Measurements from ENCODE around the gene EGFL7.

The EGFL7 gene

DNA sequence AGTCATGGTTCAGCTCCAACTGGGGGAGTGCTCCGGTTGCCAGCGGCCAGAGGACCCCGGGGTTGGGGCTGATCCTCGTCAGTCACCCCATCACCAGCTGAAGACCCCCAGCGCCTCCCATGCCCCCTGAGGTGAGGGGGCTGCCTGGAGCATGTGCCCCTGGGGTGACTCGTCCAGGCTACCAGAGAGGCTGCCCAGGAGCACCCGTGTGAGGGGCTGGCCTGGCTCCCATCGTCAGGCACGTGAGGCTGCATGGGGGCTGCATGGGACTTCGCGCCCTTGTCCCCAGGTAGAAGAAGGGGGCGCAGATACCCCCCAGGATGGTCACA lies 46.4 kb upstream of the EGFL7 start:
- Histone ChIP-seq H3K4me1 (ENCODE audit: control insufficient read depth, low read depth, low read length) (no peaks in the 10 kb centered on the region), H3K4me3 (ENCODE audit: low read length) (no peak overlapping the region), H2AK5ac (ENCODE audit: low read length) (no peak overlapping the region), H3K9ac (ENCODE audit: low read length) (no peak overlapping the region), H2BK5ac (ENCODE audit: low read length) (no peak overlapping the region), H3K18ac (ENCODE audit: low read length) (no peak overlapping the region), H2BK15ac (replicated peaks; ENCODE audit: low read depth) (no peak overlapping the region), H3K27ac (ENCODE audit: low read depth, low read length) (no peak overlapping the region), H3K79me1 (ENCODE audit: low read length) (no peaks in the 10 kb centered on the region), H3K4me2 (ENCODE audit: low read length) (no peak overlapping the region), H4K8ac (ENCODE audit: low read depth, low read length) (no peak overlapping the region), H4K5ac (ENCODE audit: low read length) (no peak overlapping the region), H3K79me2 (ENCODE audit: control insufficient read depth, insufficient read depth, low read length) (no peaks in the 10 kb centered on the region), H3K36me3 (ENCODE audit: control insufficient read depth, insufficient read depth, low read length) (no peaks in the 10 kb centered on the region), H2BK120ac (ENCODE audit: low read depth, low read length) (no peak overlapping the region), H3K4ac (ENCODE audit: low read depth, low read length) (no peak overlapping the region), H3K27me3 (ENCODE audit: insufficient read depth, low read length, poor library complexity) (no peaks in the 10 kb centered on the region), H3K23ac (ENCODE audit: low read length) (no peak overlapping the region), H3K56ac (ENCODE audit: low read length) (no peak overlapping the region)
- no CpG with 5 or more reads among the region's 12 CpGs for WGBS (ENCODE audit: extremely low coverage, insufficient coverage, low lambda C conversion rate)
- DNase-seq: no peak

DNA sequence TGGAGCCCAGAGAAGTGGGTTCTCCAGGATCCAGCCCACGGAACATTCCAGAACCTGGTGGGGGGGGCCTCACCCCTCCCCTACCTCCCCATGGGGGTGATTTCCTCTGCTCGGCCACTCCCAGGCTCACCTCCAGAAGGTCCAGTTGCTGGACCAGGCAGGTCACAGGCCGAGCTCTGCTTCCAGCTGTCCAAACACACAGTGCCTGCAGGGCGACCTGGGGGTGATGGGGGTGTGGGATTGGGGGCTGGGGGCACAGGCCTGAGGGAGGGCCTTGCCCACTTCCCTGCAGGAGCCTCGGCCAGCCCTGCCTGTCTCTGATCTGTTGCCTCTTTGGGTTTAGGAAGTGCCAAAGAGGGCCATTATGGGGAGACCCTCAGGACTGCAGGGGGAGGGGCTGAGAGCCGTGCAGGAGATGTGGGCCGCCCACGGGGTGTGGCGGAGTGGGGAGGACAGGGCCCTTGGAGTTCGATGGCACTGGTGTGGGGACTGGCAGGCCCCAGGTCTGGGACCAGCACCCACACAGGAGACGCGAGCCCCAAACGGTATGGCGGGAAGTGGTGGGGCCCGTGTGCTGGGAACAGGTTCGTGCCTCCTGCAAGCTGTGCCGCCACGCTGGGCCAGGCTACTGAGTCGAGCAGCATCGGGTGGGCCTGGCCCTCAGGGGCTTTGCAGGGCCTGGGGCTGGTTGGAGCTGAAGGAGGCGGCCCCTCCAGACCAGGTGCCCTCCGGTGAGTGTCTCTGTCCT lies 45.6 kb upstream of the EGFL7 start:
- H3K23ac ChIP-seq (ENCODE audit: low read length): no peak overlapping the region
- H2BK120ac ChIP-seq (ENCODE audit: low read depth, low read length): no peak overlapping the region
- H2BK5ac ChIP-seq (ENCODE audit: low read length): no peak overlapping the region
- H3K9ac ChIP-seq (ENCODE audit: low read length): no peak overlapping the region
- no peak overlapping the region for H3K4me3 ChIP-seq (ENCODE audit: low read length)
- H3K4ac ChIP-seq (ENCODE audit: low read depth, low read length): no peak overlapping the region
- no peaks in the 10 kb centered on the region for H3K36me3 ChIP-seq (ENCODE audit: control insufficient read depth, insufficient read depth, low read length)
- H3K27ac ChIP-seq (ENCODE audit: low read depth, low read length): no peak overlapping the region
- H2AK5ac ChIP-seq (ENCODE audit: low read length): no peak overlapping the region
- no peak overlapping the region for H2BK15ac ChIP-seq (replicated peaks; ENCODE audit: low read depth)
- no peak overlapping the region for H4K8ac ChIP-seq (ENCODE audit: low read depth, low read length)
- H3K4me1 ChIP-seq (ENCODE audit: control insufficient read depth, low read depth, low read length): no peaks in the 10 kb centered on the region
- H3K18ac ChIP-seq (ENCODE audit: low read length): no peak overlapping the region
- DNase-seq: no peak
- no peak overlapping the region for H3K56ac ChIP-seq (ENCODE audit: low read length)
- H3K79me1 ChIP-seq (ENCODE audit: low read length): no peaks in the 10 kb centered on the region
- H4K5ac ChIP-seq (ENCODE audit: low read length): no peak overlapping the region
- no CpG with 5 or more reads among the region's 22 CpGs for WGBS (ENCODE audit: extremely low coverage, insufficient coverage, low lambda C conversion rate)
- no peak overlapping the region for H3K4me2 ChIP-seq (ENCODE audit: low read length)
- no peaks in the 10 kb centered on the region for H3K79me2 ChIP-seq (ENCODE audit: control insufficient read depth, insufficient read depth, low read length)
- no peaks in the 10 kb centered on the region for H3K27me3 ChIP-seq (ENCODE audit: insufficient read depth, low read length, poor library complexity)

DNA sequence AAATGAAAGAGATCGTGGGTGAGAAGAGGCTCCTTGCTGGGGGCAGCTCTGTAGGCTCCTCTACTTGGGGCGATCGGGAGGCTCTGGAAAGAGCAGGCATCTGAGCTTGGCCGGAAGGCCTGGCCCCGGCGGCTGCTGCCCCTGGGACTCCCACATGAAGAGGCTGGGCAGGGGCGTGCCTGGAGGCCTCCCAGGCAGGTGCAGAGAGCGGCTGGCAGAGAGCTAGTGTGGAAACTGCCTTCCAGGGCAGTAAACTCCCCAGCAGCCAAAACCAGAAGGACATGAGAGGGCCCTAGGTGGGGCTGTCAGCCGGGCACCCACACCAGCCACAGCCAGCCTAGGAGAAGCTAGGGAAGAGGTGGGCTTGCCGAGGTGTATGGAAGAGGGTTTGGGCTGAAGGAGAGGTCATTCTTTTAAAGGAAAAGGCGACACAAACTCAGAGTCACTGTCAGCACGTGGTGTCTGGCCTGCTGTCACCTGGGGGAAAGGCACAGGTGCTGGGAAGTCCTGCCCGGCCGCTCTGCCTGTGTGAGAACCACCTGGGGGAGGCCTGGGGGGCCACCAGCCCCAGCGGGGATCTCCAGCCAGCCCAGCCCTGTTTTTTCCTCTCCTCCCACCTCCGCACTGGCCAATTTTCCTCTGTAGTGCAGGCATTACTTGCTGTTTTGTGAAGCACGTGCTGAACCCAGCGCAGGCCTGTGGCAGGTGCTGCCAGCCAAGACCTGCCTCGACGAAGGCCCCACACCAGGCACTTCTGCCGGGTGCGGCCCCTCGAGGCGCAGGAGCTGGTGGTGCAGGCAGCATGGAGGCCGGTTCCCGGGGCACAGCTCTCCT lies 44.8 kb upstream of the EGFL7 start:
- Histone ChIP-seq H3K27ac (ENCODE audit: low read depth, low read length) (no peak overlapping the region), H3K4me2 (ENCODE audit: low read length) (no peak overlapping the region), H3K18ac (ENCODE audit: low read length) (no peak overlapping the region), H2BK15ac (replicated peaks; ENCODE audit: low read depth) (no peak overlapping the region), H2BK5ac (ENCODE audit: low read length) (no peak overlapping the region), H3K4me1 (ENCODE audit: control insufficient read depth, low read depth, low read length) (no peaks in the 10 kb centered on the region), H4K5ac (ENCODE audit: low read length) (no peak overlapping the region), H3K23ac (ENCODE audit: low read length) (no peak overlapping the region), H3K4ac (ENCODE audit: low read depth, low read length) (no peak overlapping the region), H3K36me3 (ENCODE audit: control insufficient read depth, insufficient read depth, low read length) (no peaks in the 10 kb centered on the region), H2AK5ac (ENCODE audit: low read length) (no peak overlapping the region), H2BK120ac (ENCODE audit: low read depth, low read length) (no peak overlapping the region), H3K79me1 (ENCODE audit: low read length) (no peaks in the 10 kb centered on the region), H3K27me3 (ENCODE audit: insufficient read depth, low read length, poor library complexity) (no peaks in the 10 kb centered on the region), H3K56ac (ENCODE audit: low read length) (no peak overlapping the region), H4K8ac (ENCODE audit: low read depth, low read length) (no peak overlapping the region), H3K4me3 (ENCODE audit: low read length) (no peak overlapping the region), H3K9ac (ENCODE audit: low read length) (no peak overlapping the region), H3K79me2 (ENCODE audit: control insufficient read depth, insufficient read depth, low read length) (no peaks in the 10 kb centered on the region)
- no CpG with 5 or more reads among the region's 26 CpGs for WGBS (ENCODE audit: extremely low coverage, insufficient coverage, low lambda C conversion rate)
- no peak for DNase-seq

DNA sequence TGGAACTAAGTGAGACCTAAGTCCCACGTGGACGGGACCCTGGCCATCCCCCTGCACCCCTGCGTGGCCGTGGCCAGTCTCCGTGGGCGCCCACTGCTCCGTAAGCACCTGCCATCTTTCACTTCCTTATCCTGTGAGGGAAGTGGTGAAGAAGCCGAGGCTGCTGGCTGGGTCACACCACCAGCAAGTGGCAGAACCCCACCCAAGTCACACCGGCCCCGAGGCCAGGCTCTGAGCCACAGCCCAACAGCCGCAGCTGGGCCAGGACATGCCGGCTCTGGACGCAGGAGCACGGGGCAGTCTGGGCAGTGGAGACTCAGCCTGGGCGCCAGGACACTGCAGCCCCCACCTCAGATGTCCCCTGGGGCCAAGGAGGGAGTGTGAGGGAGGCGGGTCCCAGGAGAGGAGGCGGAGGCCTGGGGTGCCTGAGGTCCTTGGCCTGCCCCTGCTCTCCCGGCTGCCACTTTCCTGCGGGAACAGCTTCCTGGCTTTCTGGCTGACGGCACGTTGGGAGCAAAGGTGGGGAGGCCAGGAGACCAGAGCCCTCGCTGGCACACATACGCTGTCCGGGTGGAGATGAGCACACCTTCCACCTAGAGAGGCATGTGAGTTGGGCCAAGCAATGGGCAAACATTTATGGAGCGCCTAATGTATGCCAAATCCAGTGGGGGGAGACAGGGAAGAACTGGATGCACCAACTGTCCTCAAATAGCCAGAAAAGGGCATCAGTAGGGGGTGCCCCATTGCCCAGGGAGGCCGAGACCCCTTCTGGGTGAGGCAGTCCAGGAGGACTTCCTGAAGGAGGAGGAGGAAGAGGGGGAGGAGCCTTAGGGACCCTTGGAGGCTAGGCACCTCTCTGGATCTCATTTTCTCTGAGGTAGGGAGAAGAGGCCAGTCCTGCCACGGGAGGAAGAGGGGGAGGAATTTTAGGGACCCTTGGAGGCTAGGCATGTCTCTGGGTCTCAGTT lies 43.9 kb upstream of the EGFL7 start:
- Histone ChIP-seq H3K27me3 (ENCODE audit: insufficient read depth, low read length, poor library complexity) (no peaks in the 10 kb centered on the region), H2BK120ac (ENCODE audit: low read depth, low read length) (no peak overlapping the region), H3K4ac (ENCODE audit: low read depth, low read length) (no peak overlapping the region), H4K8ac (ENCODE audit: low read depth, low read length) (no peak overlapping the region), H3K79me1 (ENCODE audit: low read length) (no peaks in the 10 kb centered on the region), H2BK5ac (ENCODE audit: low read length) (no peak overlapping the region), H3K36me3 (ENCODE audit: control insufficient read depth, insufficient read depth, low read length) (no peaks in the 10 kb centered on the region), H2BK15ac (replicated peaks; ENCODE audit: low read depth) (no peak overlapping the region), H3K23ac (ENCODE audit: low read length) (no peak overlapping the region), H3K27ac (ENCODE audit: low read depth, low read length) (no peak overlapping the region), H3K9ac (ENCODE audit: low read length) (no peak overlapping the region), H3K4me3 (ENCODE audit: low read length) (no peak overlapping the region), H3K4me1 (ENCODE audit: control insufficient read depth, low read depth, low read length) (no peaks in the 10 kb centered on the region), H2AK5ac (ENCODE audit: low read length) (no peak overlapping the region), H3K4me2 (ENCODE audit: low read length) (no peak overlapping the region), H3K56ac (ENCODE audit: low read length) (no peak overlapping the region), H3K18ac (ENCODE audit: low read length) (no peak overlapping the region), H4K5ac (ENCODE audit: low read length) (no peak overlapping the region), H3K79me2 (ENCODE audit: control insufficient read depth, insufficient read depth, low read length) (no peaks in the 10 kb centered on the region)
- no peak for DNase-seq
- WGBS (ENCODE audit: extremely low coverage, insufficient coverage, low lambda C conversion rate): no CpG with 5 or more reads among the region's 27 CpGs

DNA sequence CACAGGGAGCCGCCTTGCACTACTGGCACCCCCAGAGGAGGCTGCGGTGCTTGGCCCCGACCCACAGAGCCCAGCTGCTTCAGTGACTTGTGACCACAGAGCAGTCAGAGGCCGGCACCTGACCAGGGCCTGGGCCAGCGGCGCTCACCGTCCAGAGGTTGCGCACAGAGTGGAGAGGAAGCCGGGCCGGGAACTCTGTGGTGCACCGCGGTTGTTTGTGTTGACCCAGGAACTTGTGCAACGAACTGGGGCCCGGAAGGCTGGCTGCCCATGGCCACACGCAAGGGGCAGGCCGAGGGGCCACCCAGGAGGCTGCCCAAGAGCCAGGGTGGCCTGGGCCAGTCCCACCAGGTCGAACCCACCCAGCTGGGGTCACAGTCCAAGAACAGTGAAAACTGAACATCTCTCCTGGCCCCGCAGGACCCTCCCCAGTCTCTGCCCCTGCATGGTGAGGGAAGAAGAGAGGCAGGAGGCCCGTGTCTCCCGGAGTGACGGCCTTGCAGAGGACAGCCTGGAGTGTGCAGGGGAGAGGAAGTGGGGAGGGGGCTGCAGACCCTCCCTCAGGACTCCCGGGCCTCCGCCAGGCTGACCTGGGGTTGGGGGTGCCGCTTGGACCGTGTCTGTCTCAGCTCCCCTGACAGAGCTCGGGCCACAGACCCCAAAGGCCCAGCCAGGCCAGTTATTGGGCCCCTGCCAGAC lies 42.8 kb upstream of the EGFL7 start:
- H3K18ac ChIP-seq (ENCODE audit: low read length): no peak overlapping the region
- H2BK15ac ChIP-seq (replicated peaks; ENCODE audit: low read depth): no peak overlapping the region
- no peak overlapping the region for H2AK5ac ChIP-seq (ENCODE audit: low read length)
- H3K9ac ChIP-seq (ENCODE audit: low read length): no peak overlapping the region
- no peak overlapping the region for H2BK5ac ChIP-seq (ENCODE audit: low read length)
- no peaks in the 10 kb centered on the region for H3K36me3 ChIP-seq (ENCODE audit: control insufficient read depth, insufficient read depth, low read length)
- H3K4me1 ChIP-seq (ENCODE audit: control insufficient read depth, low read depth, low read length): no peaks in the 10 kb centered on the region
- no peak overlapping the region for H4K8ac ChIP-seq (ENCODE audit: low read depth, low read length)
- H2BK120ac ChIP-seq (ENCODE audit: low read depth, low read length): no peak overlapping the region
- no peak overlapping the region for H3K56ac ChIP-seq (ENCODE audit: low read length)
- H3K27me3 ChIP-seq (ENCODE audit: insufficient read depth, low read length, poor library complexity): no peaks in the 10 kb centered on the region
- no peak for DNase-seq
- H3K4me2 ChIP-seq (ENCODE audit: low read length): no peak overlapping the region
- H3K79me2 ChIP-seq (ENCODE audit: control insufficient read depth, insufficient read depth, low read length): no peaks in the 10 kb centered on the region
- H3K4ac ChIP-seq (ENCODE audit: low read depth, low read length): no peak overlapping the region
- no peak overlapping the region for H3K23ac ChIP-seq (ENCODE audit: low read length)
- no peak overlapping the region for H3K4me3 ChIP-seq (ENCODE audit: low read length)
- WGBS (ENCODE audit: extremely low coverage, insufficient coverage, low lambda C conversion rate): no CpG with 5 or more reads among the region's 26 CpGs
- H3K27ac ChIP-seq (ENCODE audit: low read depth, low read length): no peak overlapping the region
- no peak overlapping the region for H4K5ac ChIP-seq (ENCODE audit: low read length)
- no peaks in the 10 kb centered on the region for H3K79me1 ChIP-seq (ENCODE audit: low read length)

Measured in mesendoderm (in vitro differentiated cells).